T1000 (cell line): Measurements from ENCODE around the gene YIPF7.

Experiments used
- DNase-seq: peaks from one replicate; lab custom pipeline; 2025; ENCODE audit warnings: mixed read lengths; lab: John Stamatoyannopoulos, UW

YIPF7 gene

GRCh38 chr4:44651425-44651824 lies at the start of gene YIPF7:
YIPF7 (minus strand) TSS chr4:44651625; CDS start chr4:44650100, 1,525 bp downstream.
- DNase-seq = no peak

- no peak for DNase-seq
These were observed 49.6 kb upstream of the YIPF7 start for GRCh38 chr4:44701037-44701436.

GRCh38 chr4:44700427-44700826 lies 49.0 kb upstream of the YIPF7 start:
- no peak for DNase-seq

- no peak for DNase-seq
These were observed 33.2 kb upstream of the YIPF7 start for GRCh38 chr4:44684648-44685047.

GRCh38 chr4:44679060-44679459 lies 27.6 kb upstream of the YIPF7 start:
- no peak for DNase-seq

- DNase-seq = peak; percentile 83
These were observed 26.9 kb upstream of the YIPF7 start, which contains the start of gene GUF1 for GRCh38 chr4:44678094-44679041. GUF1 (plus strand) TSS chr4:44678420; CDS start chr4:44678623, 203 bp downstream.

GRCh38 chr4:44675366-44675765 lies 23.9 kb upstream of the YIPF7 start:
- no peak for DNase-seq

GRCh38 chr4:44674471-44674870 lies 23.0 kb upstream of the YIPF7 start:
- DNase-seq = no peak

GRCh38 chr4:44671636-44672035 lies 20.2 kb upstream of the YIPF7 start:
- no peak for DNase-seq

- DNase-seq = no peak
These were observed 19.2 kb upstream of the YIPF7 start for GRCh38 chr4:44670506-44671199.

GRCh38 chr4:44668526-44668925 lies 17.1 kb upstream of the YIPF7 start:
- no peak for DNase-seq

- no peak for DNase-seq
These were observed 12.3 kb upstream of the YIPF7 start for GRCh38 chr4:44663539-44664263.

GRCh38 chr4:44662623-44663005 lies 11.2 kb upstream of the YIPF7 start:
- DNase-seq = no peak

- no peak for DNase-seq
These were observed 10.7 kb upstream of the YIPF7 start for GRCh38 chr4:44661940-44662622.

GRCh38 chr4:44660396-44660795 lies 9.0 kb upstream of the YIPF7 start:
- DNase-seq = no peak

GRCh38 chr4:44652002-44652401 lies 577 bp upstream of the YIPF7 start:
- DNase-seq = no peak

- no peak for DNase-seq
These were observed 5.3 kb downstream of the YIPF7 start for GRCh38 chr4:44646151-44646550.

- no peak for DNase-seq
These were observed 13.3 kb downstream of the YIPF7 start for GRCh38 chr4:44638091-44638490.

GRCh38 chr4:44632733-44633132 lies 18.7 kb downstream of the YIPF7 start:
- no peak for DNase-seq

GRCh38 chr4:44632089-44632488 lies 19.3 kb downstream of the YIPF7 start:
- no peak for DNase-seq

GRCh38 chr4:44629280-44629866 lies 22.1 kb downstream of the YIPF7 start:
- peak; percentile 60 for DNase-seq
